HCT116 (cell line): ENCODE measurements around the gene BRSK2.

ENCODE experiments used
- CBX3 ChIP-seq: IDR thresholded peaks from 2 replicates; pipeline ENCODE4 v1.6.1; 2012; ENCODE audit warnings: low read depth
- CEBPB ChIP-seq: IDR thresholded peaks from 2 replicates; pipeline ENCODE4 v1.6.1; 2012; ENCODE audit warnings: low read depth
- CTCF ChIP-seq, 3 experiments: fragments of 200-600 bp in 1 of 3; sonication (generic) in 1 of 3; IDR thresholded peaks in 2 of 3; conservative IDR thresholded peaks in 1 of 3; 2 replicates each; pipeline ENCODE4 v1.5.1; 2012 to 2017; ENCODE audit warnings: low read depth in 2 of 3, low read length in 2 of 3, antibody characterized with exemption in 1 of 3, borderline replicate concordance in 1 of 3, control low read depth in 1 of 3, mild to moderate bottlenecking in 1 of 3, mixed read lengths in 1 of 3, mixed run types in 1 of 3, moderate library complexity in 1 of 3; ENCODE audit not compliant: insufficient read depth in 1 of 3
- MAX ChIP-seq: IDR thresholded peaks from 2 replicates; pipeline ENCODE4 v1.6.1; 2012
- POLR2A ChIP-seq: IDR thresholded peaks from 2 replicates; pipeline ENCODE4 v1.7.0; 2011; ENCODE audit warnings: borderline replicate concordance; ENCODE audit not compliant: insufficient read depth, insufficient read length; ENCODE audit errors: extremely low read depth
- RAD21 ChIP-seq: IDR thresholded peaks from 2 replicates; pipeline ENCODE4 v1.6.1; 2012; ENCODE audit warnings: low read depth, mild to moderate bottlenecking
- YY1 ChIP-seq: IDR thresholded peaks from 2 replicates; pipeline ENCODE4 v1.6.1; 2011; ENCODE audit warnings: low read length, low read depth, moderate library complexity, mild to moderate bottlenecking; ENCODE audit not compliant: insufficient replicate concordance; ENCODE audit errors: extremely low read depth
- ZNF274 ChIP-seq: fragments of 200-500 bp; sonication (Bioruptor generic); IDR thresholded peaks from 2 replicates; pipeline ENCODE4 v1.6.1; 2014; ENCODE audit warnings: mild to moderate bottlenecking, low read depth, low read length, inconsistent platforms

- TF ChIP-seq CTCF (IDR thresholded peaks at IDR 0.05 in 2 of 3, conservative IDR thresholded peaks at IDR 0.05 in 1 of 3; ENCODE audit: borderline replicate concordance in 1 of 3, insufficient read depth in 1 of 3, low read depth in 2 of 3, low read length in 2 of 3): no peak
- no peak for TF ChIP-seq RAD21
- TF ChIP-seq POLR2A: no peak
- no peak for TF ChIP-seq CEBPB
- no peak for TF ChIP-seq YY1
- TF ChIP-seq MAX: no peak
- TF ChIP-seq CBX3: no peak
- no peak for TF ChIP-seq ZNF274
Observed at GRCh38 chr11:1467270-1467669, 77.5 kb downstream of the BRSK2 start.
